ENCODE data around the gene TDRD1.

- TF ChIP-seq POLR2A (IDR thresholded peaks at IDR 0.05; ENCODE audit: low read depth, low read length): no peak
- no peak for TF ChIP-seq POLR2AphosphoS5 (IDR thresholded peaks at IDR 0.05; ENCODE audit: low read depth, low read length)
These were observed 77.7 kb downstream of the TDRD1 start for GRCh38 chr10:114256822-114257221.
